HTR-8/SVneo (cell line): ENCODE results near the gene RSBN1L.

ENCODE experiments used
- DNase-seq: peaks from one replicate; pipeline ENCODE4 v3.0.0; 2011; ENCODE audit warnings: low spot score, mixed read lengths; ENCODE audit not compliant: insufficient read length
- FAIRE-seq: peaks from 2 replicates; lab custom pipeline; 2011; peaks lifted over from hg19 to GRCh38; lab: Jason Lieb, UNC

Gene RSBN1L

GRCh38 chr7:77831481-77831880 lies 135.2 kb downstream of the RSBN1L start:
- DNase-seq: no peak

GRCh38 chr7:77831953-77832352 lies 135.7 kb downstream of the RSBN1L start:
- no peak for FAIRE-seq

More at GRCh38 chr7:77831481-77831880, 135.2 kb downstream of the RSBN1L start:
- FAIRE-seq: no peak

More at GRCh38 chr7:77831953-77832352, 135.7 kb downstream of the RSBN1L start:
- no peak for DNase-seq
